SIG-M5 (cell line): ENCODE data around the gene LBHD1.

ENCODE experiments used
- DNase-seq: peaks from one replicate; lab custom pipeline; 2025; lab: John Stamatoyannopoulos, UW

The LBHD1 gene

GRCh38 chr11:62615521-62615920, 56.5 kb downstream of the LBHD1 start:
- no peak for DNase-seq

DNA sequence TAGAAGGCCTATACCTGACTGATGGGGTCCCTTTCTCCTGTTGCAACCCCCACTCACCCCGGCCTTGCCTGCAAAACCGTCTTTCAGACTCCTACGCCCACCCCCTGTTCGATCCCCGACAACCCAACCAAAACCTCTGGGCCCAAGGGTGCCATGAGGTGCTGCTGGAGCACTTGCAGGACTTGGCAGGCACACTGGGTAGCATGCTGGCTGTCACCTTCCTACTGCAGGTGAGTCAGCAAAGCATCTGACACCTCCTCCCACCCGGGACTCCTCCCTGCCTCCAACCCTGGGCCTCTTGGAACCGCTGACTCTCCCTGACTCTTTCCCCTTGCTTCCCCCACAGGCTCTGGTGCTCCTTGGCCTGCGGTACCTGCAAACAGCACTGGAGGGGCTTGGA, 57.8 kb downstream of the LBHD1 start:
- DNase-seq, result no peak

- no peak for DNase-seq
These were observed 58.7 kb downstream of the LBHD1 start for GRCh38 chr11:62613291-62613778.
